SK-N-SH treated with all-trans-retinoic acid at 6 μM for 48 hours (cell line): Measurements from ENCODE around the gene COA8.

ENCODE experiments used
- ATAC-seq: fragments of 200-7000 bp; cut with Tn5 transposase; 3 replicates; pipeline ENCODE4 v1.9.1; 2020; ENCODE audit warnings: mild to moderate bottlenecking, moderate library complexity
- BACH2 ChIP-seq: fragments of 250-450 bp; sonication (Bioruptor Pico); IDR thresholded peaks from 2 replicates; pipeline ENCODE4 v1.9.0; 2021; ENCODE audit warnings: mild to moderate bottlenecking, borderline replicate concordance
- CSDC2 ChIP-seq: fragments of 250-450 bp; sonication (Bioruptor Pico); IDR thresholded peaks from 2 replicates; pipeline ENCODE4 v1.5.0; 2020; ENCODE audit warnings: mild to moderate bottlenecking, moderate library complexity
- CSRNP3 ChIP-seq: fragments of 250-450 bp; sonication (Bioruptor Pico); IDR thresholded peaks from 2 replicates; pipeline ENCODE4 v1.5.1; 2021; ENCODE audit warnings: mild to moderate bottlenecking, moderate library complexity
- GLIS3 ChIP-seq: fragments of 250-450 bp; sonication (Bioruptor Pico); IDR thresholded peaks from 2 replicates; pipeline ENCODE4 v1.5.0; 2020; ENCODE audit warnings: mild to moderate bottlenecking, moderate library complexity
- ISL1 ChIP-seq: fragments of 250-450 bp; sonication (Bioruptor Pico); IDR thresholded peaks from 2 replicates; pipeline ENCODE4 v2.1.2; 2022; ENCODE audit warnings: mild to moderate bottlenecking, moderate library complexity
- POU6F1 ChIP-seq: fragments of 250-450 bp; sonication (Bioruptor Pico); IDR thresholded peaks from 2 replicates; pipeline ENCODE4 v1.8.0; 2021; ENCODE audit warnings: low read depth, mild to moderate bottlenecking, moderate library complexity, borderline replicate concordance
- PPARA ChIP-seq: fragments of 250-450 bp; sonication (Bioruptor Pico); IDR thresholded peaks from 2 replicates; pipeline ENCODE4 v1.5.0; 2020; ENCODE audit warnings: mild to moderate bottlenecking, borderline replicate concordance
- TCF4 ChIP-seq: fragments of 250-450 bp; sonication (Bioruptor Pico); IDR thresholded peaks from 2 replicates; pipeline ENCODE4 v1.8.0; 2021; ENCODE audit warnings: mild to moderate bottlenecking, moderate library complexity, borderline replicate concordance
- TOX ChIP-seq: fragments of 250-450 bp; sonication (Bioruptor Pico); IDR thresholded peaks from 2 replicates; pipeline ENCODE4 v1.8.0; 2021; ENCODE audit warnings: mild to moderate bottlenecking, moderate library complexity, borderline replicate concordance
- ZFP3 ChIP-seq: fragments of 250-450 bp; sonication (Bioruptor Pico); IDR thresholded peaks from 2 replicates; pipeline ENCODE4 v1.5.0; 2020; ENCODE audit warnings: mild to moderate bottlenecking, moderate library complexity
- ZFP30 ChIP-seq: fragments of 450-650 bp; formaldehyde crosslinking; IDR thresholded peaks from 2 replicates; pipeline ENCODE4 v1.5.0; 2022; ENCODE audit warnings: mild to moderate bottlenecking, moderate library complexity
- ZNF565 ChIP-seq: fragments of 450-650 bp; formaldehyde crosslinking; conservative IDR thresholded peaks from 2 replicates; pipeline ENCODE4 v1.5.0; 2020; ENCODE audit warnings: low read depth, mild to moderate bottlenecking, moderate library complexity
- ZNF8 ChIP-seq: fragments of 450-650 bp; formaldehyde crosslinking; IDR thresholded peaks from 2 replicates; pipeline ENCODE4 v1.5.0; 2020; ENCODE audit warnings: mild to moderate bottlenecking, moderate library complexity
- TF ChIP-seq, protein P1 (sequence below): fragments of 250-450 bp; sonication (Bioruptor Pico); IDR thresholded peaks from 2 replicates; pipeline ENCODE4 v1.5.0; 2020; ENCODE audit warnings: mild to moderate bottlenecking, moderate library complexity
- TF ChIP-seq, protein P2 (sequence below): fragments of 250-450 bp; sonication (Bioruptor Pico); IDR thresholded peaks from 2 replicates; pipeline ENCODE4 v1.8.0; 2020; ENCODE audit warnings: mild to moderate bottlenecking, moderate library complexity, borderline replicate concordance
- TF ChIP-seq, protein P3 (sequence below): fragments of 250-450 bp; sonication (Bioruptor Pico); IDR thresholded peaks from 2 replicates; pipeline ENCODE4 v1.5.1; 2020; ENCODE audit warnings: low read depth, mild to moderate bottlenecking, moderate library complexity

COA8 gene

DNA sequence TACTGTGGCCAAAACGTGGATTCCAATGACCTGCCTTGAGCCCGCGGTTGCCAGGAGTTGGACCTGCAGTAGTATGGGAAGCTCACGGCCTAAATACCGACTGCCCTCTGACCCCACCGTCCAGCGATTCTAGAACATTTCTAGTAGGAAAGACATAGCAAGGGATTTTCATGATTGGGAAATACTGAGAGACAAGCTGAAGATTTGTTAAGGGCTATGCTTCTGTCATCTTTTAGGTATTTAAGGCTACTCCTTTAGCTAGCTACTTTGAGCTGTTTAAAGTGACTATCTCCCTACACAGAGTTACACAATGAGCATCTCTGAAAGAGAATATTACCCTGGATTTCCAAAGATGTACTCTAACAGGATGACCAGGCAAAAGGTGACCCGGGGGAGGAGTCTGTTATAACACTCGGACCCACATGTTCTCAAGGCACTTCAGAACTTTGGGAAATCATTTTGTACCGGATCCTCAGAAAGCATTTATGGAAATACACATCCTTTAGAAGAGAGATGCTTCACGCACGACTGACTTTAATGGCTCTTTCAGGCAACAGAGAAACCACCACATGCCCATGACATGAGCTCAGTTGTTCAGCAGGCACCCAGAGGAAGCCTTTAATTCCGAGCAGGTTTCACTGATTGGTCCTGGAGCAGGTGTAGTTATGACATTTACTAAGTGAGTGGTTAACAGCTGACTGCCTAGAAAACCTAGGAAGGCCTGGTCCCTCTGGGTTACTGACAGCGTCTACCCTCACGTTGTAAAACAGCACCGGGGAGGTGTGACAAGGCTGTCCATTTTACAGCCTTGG, 4.5 kb upstream of the COA8 start:
- ATAC-seq = no peak
- TF ChIP-seq ZFP3 (CRISPR knock-in tag) = no peak
- TF ChIP-seq, protein P1, sequence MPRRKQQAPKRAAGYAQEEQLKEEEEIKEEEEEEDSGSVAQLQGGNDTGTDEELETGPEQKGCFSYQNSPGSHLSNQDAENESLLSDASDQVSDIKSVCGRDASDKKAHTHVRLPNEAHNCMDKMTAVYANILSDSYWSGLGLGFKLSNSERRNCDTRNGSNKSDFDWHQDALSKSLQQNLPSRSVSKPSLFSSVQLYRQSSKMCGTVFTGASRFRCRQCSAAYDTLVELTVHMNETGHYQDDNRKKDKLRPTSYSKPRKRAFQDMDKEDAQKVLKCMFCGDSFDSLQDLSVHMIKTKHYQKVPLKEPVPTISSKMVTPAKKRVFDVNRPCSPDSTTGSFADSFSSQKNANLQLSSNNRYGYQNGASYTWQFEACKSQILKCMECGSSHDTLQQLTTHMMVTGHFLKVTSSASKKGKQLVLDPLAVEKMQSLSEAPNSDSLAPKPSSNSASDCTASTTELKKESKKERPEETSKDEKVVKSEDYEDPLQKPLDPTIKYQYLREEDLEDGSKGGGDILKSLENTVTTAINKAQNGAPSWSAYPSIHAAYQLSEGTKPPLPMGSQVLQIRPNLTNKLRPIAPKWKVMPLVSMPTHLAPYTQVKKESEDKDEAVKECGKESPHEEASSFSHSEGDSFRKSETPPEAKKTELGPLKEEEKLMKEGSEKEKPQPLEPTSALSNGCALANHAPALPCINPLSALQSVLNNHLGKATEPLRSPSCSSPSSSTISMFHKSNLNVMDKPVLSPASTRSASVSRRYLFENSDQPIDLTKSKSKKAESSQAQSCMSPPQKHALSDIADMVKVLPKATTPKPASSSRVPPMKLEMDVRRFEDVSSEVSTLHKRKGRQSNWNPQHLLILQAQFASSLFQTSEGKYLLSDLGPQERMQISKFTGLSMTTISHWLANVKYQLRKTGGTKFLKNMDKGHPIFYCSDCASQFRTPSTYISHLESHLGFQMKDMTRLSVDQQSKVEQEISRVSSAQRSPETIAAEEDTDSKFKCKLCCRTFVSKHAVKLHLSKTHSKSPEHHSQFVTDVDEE (CRISPR knock-in tag) = no peak

GRCh38 chr14:103559766-103560165, 3.0 kb upstream of the COA8 start:
- TF ChIP-seq PPARA = no peak
- TF ChIP-seq, protein P2, sequence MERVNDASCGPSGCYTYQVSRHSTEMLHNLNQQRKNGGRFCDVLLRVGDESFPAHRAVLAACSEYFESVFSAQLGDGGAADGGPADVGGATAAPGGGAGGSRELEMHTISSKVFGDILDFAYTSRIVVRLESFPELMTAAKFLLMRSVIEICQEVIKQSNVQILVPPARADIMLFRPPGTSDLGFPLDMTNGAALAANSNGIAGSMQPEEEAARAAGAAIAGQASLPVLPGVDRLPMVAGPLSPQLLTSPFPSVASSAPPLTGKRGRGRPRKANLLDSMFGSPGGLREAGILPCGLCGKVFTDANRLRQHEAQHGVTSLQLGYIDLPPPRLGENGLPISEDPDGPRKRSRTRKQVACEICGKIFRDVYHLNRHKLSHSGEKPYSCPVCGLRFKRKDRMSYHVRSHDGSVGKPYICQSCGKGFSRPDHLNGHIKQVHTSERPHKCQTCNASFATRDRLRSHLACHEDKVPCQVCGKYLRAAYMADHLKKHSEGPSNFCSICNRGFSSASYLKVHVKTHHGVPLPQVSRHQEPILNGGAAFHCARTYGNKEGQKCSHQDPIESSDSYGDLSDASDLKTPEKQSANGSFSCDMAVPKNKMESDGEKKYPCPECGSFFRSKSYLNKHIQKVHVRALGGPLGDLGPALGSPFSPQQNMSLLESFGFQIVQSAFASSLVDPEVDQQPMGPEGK (CRISPR knock-in tag) = no peak
- no peak for TF ChIP-seq CSRNP3 (CRISPR knock-in tag)
- no peak for TF ChIP-seq GLIS3 (CRISPR knock-in tag)
- TF ChIP-seq POU6F1 (CRISPR knock-in tag) = no peak
- TF ChIP-seq, protein P3, sequence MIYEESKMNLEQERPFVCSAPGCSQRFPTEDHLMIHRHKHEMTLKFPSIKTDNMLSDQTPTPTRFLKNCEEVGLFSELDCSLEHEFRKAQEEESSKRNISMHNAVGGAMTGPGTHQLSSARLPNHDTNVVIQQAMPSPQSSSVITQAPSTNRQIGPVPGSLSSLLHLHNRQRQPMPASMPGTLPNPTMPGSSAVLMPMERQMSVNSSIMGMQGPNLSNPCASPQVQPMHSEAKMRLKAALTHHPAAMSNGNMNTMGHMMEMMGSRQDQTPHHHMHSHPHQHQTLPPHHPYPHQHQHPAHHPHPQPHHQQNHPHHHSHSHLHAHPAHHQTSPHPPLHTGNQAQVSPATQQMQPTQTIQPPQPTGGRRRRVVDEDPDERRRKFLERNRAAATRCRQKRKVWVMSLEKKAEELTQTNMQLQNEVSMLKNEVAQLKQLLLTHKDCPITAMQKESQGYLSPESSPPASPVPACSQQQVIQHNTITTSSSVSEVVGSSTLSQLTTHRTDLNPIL (CRISPR knock-in tag) = no peak
- no peak for TF ChIP-seq CSDC2 (CRISPR knock-in tag)
- TF ChIP-seq ISL1 (CRISPR knock-in tag) = no peak
- no peak for TF ChIP-seq BACH2 (CRISPR knock-in tag)
- no peak for TF ChIP-seq TOX (CRISPR knock-in tag)
- no peak for TF ChIP-seq TCF4 (CRISPR knock-in tag)
- TF ChIP-seq ZNF8 (CRISPR knock-in tag) = no peak
- no peak for TF ChIP-seq ZFP30
- TF ChIP-seq ZNF565 = no peak
- no peak for ATAC-seq

DNA sequence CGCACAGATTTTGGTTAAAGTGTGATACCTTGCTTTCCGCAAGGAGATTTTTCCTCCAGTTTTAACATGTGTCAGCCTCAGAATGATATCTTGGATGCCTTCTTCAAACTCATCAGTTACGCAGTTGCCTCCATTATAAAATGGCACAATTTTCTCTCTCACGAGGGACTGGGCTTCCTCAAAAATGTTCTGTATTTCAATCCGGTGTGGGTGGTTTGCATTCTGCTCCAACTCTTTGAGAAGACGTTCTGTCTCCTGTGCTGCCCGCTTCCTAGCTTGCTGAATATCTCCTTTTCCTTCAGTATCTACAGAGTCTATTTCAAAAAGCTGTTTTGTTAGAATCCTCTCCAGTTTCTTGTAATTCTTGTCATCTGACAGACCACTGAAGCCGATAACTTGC, 2.1 kb upstream of the COA8 start:
- ATAC-seq = no peak
- no peak for TF ChIP-seq POU6F1 (CRISPR knock-in tag)
- TF ChIP-seq, all 23 proteins: peak for 0
